HG03457 (cell line): ENCODE measurements around the gene PCSK9.
"Not testable (repeated sequence)": the region's sequence is repeated elsewhere in the genome, so short reads cannot be mapped to it uniquely, and the experiment has no call there.

Source experiments
- ATAC-seq: cut with Tn5 transposase; IDR thresholded peaks from one replicate; pipeline ENCODE4 v1.9.1; 2021; ENCODE audit warnings: moderate number of reproducible peaks; ENCODE audit not compliant: unreplicated experiment

PCSK9 gene

GRCh38 chr1:55073187-55073916 is 34.0 kb downstream of the PCSK9 start:
- ATAC-seq: no peak

- ATAC-seq: no peak
Observed at GRCh38 chr1:55074455-55074854, 35.1 kb downstream of the PCSK9 start.

- ATAC-seq: no peak
Observed at GRCh38 chr1:55076356-55076755, 37.0 kb downstream of the PCSK9 start.

DNA sequence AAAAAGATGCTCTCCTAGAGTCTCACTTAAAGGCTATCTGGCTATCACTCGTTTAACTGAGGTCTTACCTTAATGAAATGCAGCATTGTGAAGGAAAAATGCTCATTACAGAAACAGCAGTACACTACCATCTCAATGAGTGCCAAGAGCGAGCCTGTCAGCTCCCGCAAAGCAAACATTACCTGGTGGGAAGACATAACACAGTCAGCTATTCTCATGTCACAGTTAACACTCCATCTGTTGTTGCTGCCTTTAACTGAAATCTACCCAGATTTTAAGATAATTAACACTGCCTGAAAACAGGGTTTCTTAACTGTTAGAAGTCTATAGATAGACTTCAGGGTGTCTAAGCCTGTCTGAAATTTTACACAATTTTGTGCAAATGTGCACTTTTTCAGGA is 39.1 kb downstream of the PCSK9 start:
- ATAC-seq: no peak

DNA sequence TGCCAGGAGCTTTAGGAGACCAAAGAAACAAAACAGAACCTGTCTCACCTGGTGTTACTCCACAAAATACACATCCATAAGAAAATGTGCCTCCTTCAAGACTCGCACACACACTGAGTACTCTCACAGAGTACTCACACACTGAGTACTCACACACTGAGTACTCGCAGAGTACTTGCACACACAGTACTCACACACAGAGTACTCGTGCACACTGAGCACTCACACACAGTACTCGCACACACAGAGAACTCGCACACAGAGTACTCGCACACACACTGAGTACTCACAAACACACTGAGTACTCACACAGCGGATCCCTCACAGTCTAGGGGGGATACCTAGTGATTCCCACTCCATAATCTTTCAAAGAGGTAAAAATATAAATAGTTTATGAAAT is 40.3 kb downstream of the PCSK9 start:
- no peak for ATAC-seq

- no peak for ATAC-seq
Observed at GRCh38 chr1:55081188-55081904, 42.0 kb downstream of the PCSK9 start.

DNA sequence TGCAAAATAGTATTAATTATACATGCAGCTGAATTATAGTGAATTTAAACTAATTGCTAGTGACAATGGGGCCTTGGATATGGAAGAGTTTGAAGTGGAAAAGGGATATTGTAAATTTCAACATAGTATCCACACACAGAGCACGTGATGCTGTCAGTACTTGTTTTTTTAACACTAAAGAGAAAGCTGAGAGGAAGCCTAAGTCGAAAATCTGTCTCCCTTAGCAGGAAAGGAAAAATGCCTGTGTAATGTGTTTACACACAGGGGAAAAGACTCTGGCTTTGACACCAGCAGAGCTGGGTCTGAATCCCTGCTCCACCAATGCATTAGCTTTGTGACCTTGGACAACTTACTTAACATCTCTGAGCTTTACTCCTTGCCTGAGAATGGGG is 42.6 kb downstream of the PCSK9 start:
- no peak for ATAC-seq

DNA sequence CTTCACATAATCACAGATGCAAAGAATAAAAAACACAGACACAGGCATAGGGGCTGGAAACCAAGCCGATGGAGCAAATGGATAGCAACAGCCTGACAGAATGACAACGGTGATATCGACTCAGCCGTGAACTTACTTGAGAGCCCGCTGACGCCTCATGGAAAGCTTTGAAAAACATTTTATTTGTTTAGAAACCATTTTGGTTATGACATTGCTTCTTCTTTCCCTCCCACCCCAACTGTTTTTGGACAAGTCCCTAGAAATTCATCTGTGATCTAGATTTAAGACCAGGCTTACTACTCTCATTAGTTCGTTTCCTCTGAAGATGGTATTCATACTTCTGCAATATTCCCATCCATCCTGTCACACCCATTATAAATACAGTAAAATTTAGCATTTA is 44.9 kb downstream of the PCSK9 start:
- ATAC-seq: no peak

DNA sequence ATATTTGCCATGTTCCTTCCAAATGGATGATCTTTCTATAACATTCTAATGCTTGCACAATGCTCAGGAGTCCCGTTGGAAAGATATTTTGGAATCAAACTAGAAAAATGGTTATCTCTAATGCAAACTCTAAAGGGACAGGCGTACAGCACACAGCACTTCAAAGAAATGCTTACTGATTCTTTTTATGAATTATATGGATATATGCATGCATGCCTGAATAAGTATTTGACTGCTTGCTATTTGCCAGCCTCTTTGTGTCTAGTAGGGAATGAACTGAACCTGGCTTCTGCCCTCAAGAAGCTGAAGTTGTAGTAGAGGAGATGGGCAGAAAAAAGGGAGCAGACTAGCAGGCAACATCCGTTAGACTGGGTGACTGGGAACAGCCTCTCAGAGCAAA is 48.1 kb downstream of the PCSK9 start:
- no peak for ATAC-seq

GRCh38 chr1:55088413-55088812 is 49.1 kb downstream of the PCSK9 start:
- no peak for ATAC-seq

- no peak for ATAC-seq
Observed at GRCh38 chr1:55089683-55090082, 50.3 kb downstream of the PCSK9 start.

DNA sequence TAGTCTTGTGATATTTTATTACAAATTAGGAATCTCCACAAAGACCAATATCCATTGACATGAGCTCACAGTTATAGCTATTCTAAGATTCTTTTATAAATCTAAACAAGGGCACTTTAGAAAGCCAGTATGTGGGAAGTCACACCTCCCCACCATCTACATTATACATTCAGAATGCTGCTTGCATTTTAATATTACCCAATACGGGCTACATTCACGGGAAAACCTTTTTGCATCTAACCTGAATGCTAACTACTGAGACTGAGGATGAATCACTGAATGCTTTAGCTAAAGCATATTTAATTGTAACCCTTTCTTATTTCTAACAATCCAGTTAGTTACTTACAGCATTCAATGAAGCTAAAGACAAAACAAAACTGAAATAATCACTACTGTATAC is 53.1 kb downstream of the PCSK9 start:
- no peak for ATAC-seq

DNA sequence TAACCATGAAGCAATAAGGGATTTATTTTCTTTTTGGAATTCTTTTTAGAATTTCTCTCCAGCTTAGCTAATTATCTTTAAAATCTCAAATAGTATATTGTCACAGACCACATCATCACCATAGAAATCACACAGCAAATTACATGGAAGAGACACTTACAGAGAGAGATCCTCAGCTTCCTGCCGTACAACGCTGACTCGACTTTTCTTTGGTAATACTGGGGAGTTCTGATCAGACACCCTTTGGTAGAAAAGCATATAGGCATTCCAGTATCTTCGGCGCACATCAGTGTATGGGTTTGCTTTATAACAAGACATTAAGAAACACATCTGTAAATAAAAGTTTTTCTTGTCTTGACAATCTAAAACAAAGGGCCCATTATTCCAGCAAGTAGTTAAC is 55.7 kb downstream of the PCSK9 start:
- no peak for ATAC-seq

DNA sequence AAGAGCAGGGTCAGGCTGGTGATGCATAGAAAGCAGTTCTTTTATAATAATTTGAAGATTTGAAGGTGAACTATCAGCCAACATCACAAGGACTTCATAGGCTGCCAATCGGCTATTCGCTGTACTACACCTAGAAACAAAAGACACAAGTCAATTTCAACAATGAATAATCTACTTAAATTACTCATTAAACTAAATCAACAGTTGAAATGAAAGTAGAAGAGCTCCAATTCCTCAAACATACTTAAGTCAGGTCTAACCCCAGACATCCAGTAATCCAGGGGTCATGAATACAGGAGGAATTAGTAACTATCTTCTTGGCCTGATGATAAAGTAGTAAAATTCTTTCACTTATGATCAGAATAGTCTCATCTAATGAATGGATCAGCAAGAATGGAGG is 64.5 kb downstream of the PCSK9 start:
- ATAC-seq: no peak

DNA sequence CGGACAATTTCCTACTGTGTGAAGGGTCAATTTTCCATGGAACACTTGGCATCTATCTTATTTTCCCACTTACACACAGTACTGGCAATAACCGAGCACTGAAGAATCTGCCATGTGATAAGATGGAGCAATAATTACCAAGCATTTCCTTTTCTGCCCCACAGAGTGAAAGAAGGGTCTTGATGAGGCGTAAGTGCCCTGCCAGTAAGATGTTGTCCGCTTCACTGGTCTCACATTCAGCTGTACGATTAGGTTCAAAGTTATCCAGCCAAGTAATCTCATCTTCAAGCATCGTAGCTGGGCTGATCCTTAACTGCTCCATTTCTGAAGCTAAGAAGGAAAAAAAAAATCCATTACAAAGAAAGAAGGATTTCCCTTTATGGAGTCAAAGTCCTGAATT is 67.8 kb downstream of the PCSK9 start:
- ATAC-seq: no peak

GRCh38 chr1:55109005-55109404 is 69.7 kb downstream of the PCSK9 start:
- not testable (repeated sequence) for ATAC-seq
